OCI-LY7 (cell line): ENCODE measurements around the gene ITIH3. TPM values are rescaled to one million over a fixed set of nuclear protein-coding genes. Genes with fewer than 3 reads are reported as not detected.

ENCODE experiments used
- BruUV-seq: library from RNA; stranded (reverse); fragments of 400-500 nt; replicated peaks from 2 replicates; lab custom pipeline; 2021; lab: Mats Ljungman, UMichigan
- CTCF ChIA-PET: fragments of 300-600 bp; sonication (Branson Sonifier 250); formaldehyde crosslinking; loops from one replicate; lab custom pipeline; 2022; ENCODE audit warnings: antibody characterized with exemption; ENCODE audit not compliant: unreplicated experiment; lab: Charles Lee
- POLR2A ChIA-PET: fragments of 300-600 bp; sonication (Branson Sonifier 250); formaldehyde crosslinking; loops from one replicate; lab custom pipeline; 2022; ENCODE audit warnings: antibody characterized with exemption; lab: Charles Lee
- DNase-seq: peaks from one replicate; pipeline ENCODE4 v3.0.0-alpha.2; 2015; ENCODE audit warnings: low spot score
- H2AFZ ChIP-seq: fragments of 200-600 bp; sonication (generic), shearing (Covaris generic); 2 replicates; pipeline ENCODE4 v1.6.1; 2014; ENCODE audit warnings: mild to moderate bottlenecking, antibody characterized with exemption, low read length, moderate library complexity
- H3K27ac ChIP-seq: fragments of 200-600 bp; sonication (generic); 2 replicates; pipeline ENCODE4 v1.5.1; 2014; ENCODE audit warnings: mixed run types, low read depth, mild to moderate bottlenecking, moderate library complexity, low read length, inconsistent platforms; ENCODE audit not compliant: poor library complexity, severe bottlenecking
- H3K36me3 ChIP-seq: fragments of 200-600 bp; sonication (generic); 2 replicates; pipeline ENCODE4 v1.6.1; 2014; ENCODE audit warnings: mild to moderate bottlenecking, antibody characterized with exemption, low read length, moderate library complexity, mixed read lengths; ENCODE audit not compliant: insufficient read depth
- H3K4me1 ChIP-seq: fragments of 200-600 bp; sonication (generic); 2 replicates; pipeline ENCODE4 v1.5.1; 2014; ENCODE audit warnings: mild to moderate bottlenecking, low read length; ENCODE audit not compliant: insufficient read depth, poor library complexity, severe bottlenecking
- H3K4me2 ChIP-seq: fragments of 200-600 bp; sonication (generic); 2 replicates; pipeline ENCODE4 v1.6.1; 2014; ENCODE audit warnings: mild to moderate bottlenecking, low read length
- H3K4me3 ChIP-seq: fragments of 200-600 bp; sonication (generic); 2 replicates; pipeline ENCODE4 v1.5.1; 2014; ENCODE audit warnings: mild to moderate bottlenecking, low read depth, low read length; ENCODE audit not compliant: poor library complexity, severe bottlenecking
- H3K79me2 ChIP-seq: fragments of 200-600 bp; sonication (generic); 2 replicates; pipeline ENCODE4 v1.6.1; 2016; ENCODE audit warnings: low read depth, mild to moderate bottlenecking, low read length, moderate library complexity, mixed read lengths; ENCODE audit not compliant: insufficient read depth
- H3K9me2 ChIP-seq: fragments of 200-600 bp; sonication (generic); 2 replicates; pipeline ENCODE4 v1.6.1; 2016; ENCODE audit warnings: mild to moderate bottlenecking, low read length, mixed read lengths; ENCODE audit not compliant: insufficient read depth
- H3K9me3 ChIP-seq: fragments of 200-600 bp; sonication (generic); 2 replicates; pipeline ENCODE4 v1.6.1; 2014; ENCODE audit warnings: mild to moderate bottlenecking, mixed run types, low read length, mixed read lengths
- H4K20me1 ChIP-seq: fragments of 200-600 bp; sonication (generic); 2 replicates; pipeline ENCODE4 v1.6.1; 2014; ENCODE audit warnings: mild to moderate bottlenecking, antibody characterized with exemption, low read length, moderate library complexity, mixed read lengths; ENCODE audit not compliant: insufficient read depth
- EZH2phosphoT487 ChIP-seq: fragments of 200-600 bp; sonication (generic); IDR thresholded peaks from 2 replicates; pipeline ENCODE4 v1.6.1; 2018; ENCODE audit warnings: low read depth, borderline replicate concordance, mild to moderate bottlenecking, mixed run types, antibody characterized with exemption, low read length, moderate library complexity, mixed read lengths
- intact Hi-C: fragments of 100-400 bp; cut with micrococcal nuclease; formaldehyde crosslinking; loops from one replicate; pipeline ENCODE4 v1.10.0; 2022; ENCODE audit not compliant: unreplicated experiment
- total RNA-seq, 2 experiments: library from RNA; depleted of rRNA in 1 of 2; stranded (reverse); fragments of >200 nt in 1 of 2; shearing (Covaris generic) in 1 of 2; gene quantifications; 2 replicates each; pipeline ENCODE4 v1.2.3, GENCODE V29; 2014 to 2022
- TF ChIP-seq, protein P1 (sequence below): fragments of 200-600 bp; sonication (generic); conservative IDR thresholded peaks from 2 replicates; pipeline ENCODE4 v1.5.1; 2014; ENCODE audit warnings: mild to moderate bottlenecking, antibody characterized with exemption, low read length, moderate library complexity, mixed read lengths

ITIH3 gene
- total RNA-seq, 2 experiments from 2014 or later = not detected

DNA sequence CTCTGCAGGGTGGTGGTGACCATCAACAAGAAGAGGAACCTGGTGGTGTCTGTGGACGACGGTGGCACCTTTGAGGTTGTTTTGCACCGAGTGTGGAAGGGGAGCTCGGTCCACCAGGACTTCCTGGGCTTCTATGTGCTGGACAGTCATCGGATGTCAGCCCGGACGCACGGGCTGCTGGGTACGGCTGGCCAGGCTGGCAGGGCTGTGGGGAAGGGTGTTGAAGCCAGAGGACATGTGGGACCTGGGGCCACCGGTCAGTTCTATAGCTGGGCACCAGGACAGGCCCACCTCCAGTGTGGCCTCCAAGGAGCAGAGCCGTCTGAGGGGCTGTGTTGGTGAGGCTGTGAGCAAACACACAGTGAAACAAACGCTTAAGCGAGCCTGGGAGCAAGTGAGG lies 3.9 kb upstream of the ITIH3 start:
- H3K36me3 ChIP-seq = no peaks in the 10 kb centered on the region
- no peak overlapping the region for H3K27ac ChIP-seq
- DNase-seq = no peak
- H4K20me1 ChIP-seq = no peaks in the 10 kb centered on the region
- H3K9me3 ChIP-seq = no peaks in the 10 kb centered on the region
- no peak overlapping the region for H3K4me3 ChIP-seq
- TF ChIP-seq EZH2phosphoT487 = no peak
- TF ChIP-seq, protein P1, sequence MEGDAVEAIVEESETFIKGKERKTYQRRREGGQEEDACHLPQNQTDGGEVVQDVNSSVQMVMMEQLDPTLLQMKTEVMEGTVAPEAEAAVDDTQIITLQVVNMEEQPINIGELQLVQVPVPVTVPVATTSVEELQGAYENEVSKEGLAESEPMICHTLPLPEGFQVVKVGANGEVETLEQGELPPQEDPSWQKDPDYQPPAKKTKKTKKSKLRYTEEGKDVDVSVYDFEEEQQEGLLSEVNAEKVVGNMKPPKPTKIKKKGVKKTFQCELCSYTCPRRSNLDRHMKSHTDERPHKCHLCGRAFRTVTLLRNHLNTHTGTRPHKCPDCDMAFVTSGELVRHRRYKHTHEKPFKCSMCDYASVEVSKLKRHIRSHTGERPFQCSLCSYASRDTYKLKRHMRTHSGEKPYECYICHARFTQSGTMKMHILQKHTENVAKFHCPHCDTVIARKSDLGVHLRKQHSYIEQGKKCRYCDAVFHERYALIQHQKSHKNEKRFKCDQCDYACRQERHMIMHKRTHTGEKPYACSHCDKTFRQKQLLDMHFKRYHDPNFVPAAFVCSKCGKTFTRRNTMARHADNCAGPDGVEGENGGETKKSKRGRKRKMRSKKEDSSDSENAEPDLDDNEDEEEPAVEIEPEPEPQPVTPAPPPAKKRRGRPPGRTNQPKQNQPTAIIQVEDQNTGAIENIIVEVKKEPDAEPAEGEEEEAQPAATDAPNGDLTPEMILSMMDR = no peak
- intact Hi-C loops = no loop called here
- no peaks in the 10 kb centered on the region for H3K9me2 ChIP-seq
- BruUV-seq = no TSS peak
- H3K4me1 ChIP-seq = no peaks in the 10 kb centered on the region
- H2AFZ ChIP-seq = no peak overlapping the region
- ChIA-PET CTCF (no interaction called here), POLR2A (no interaction called here)
- H3K79me2 ChIP-seq = no peaks in the 10 kb centered on the region
- no peak overlapping the region for H3K4me2 ChIP-seq

DNA sequence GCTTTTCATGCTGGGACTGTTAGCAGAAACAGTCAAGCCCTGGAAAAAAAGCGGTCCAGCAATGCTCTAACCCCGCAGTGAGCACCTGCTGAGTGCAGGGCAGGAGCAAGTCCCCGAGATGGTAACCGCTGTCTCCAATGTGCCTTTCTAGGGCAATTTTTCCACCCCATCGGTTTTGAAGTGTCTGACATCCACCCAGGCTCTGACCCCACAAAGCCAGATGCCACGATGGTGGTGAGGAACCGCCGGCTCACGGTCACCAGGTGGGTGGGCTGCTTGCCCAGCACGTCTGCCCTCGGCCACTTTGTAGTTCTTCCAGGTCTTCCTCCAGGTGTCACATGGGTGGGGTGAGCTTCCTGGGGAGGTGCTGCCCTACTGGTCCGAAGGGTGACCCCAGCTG lies 3.2 kb upstream of the ITIH3 start:
- Histone ChIP-seq H3K36me3 (no peaks in the 10 kb centered on the region), H4K20me1 (no peaks in the 10 kb centered on the region), H3K79me2 (no peaks in the 10 kb centered on the region), H3K4me2 (no peak overlapping the region), H2AFZ (no peak overlapping the region), H3K9me3 (no peaks in the 10 kb centered on the region), H3K4me1 (no peaks in the 10 kb centered on the region), H3K4me3 (no peak overlapping the region), H3K9me2 (no peaks in the 10 kb centered on the region), H3K27ac (no peak overlapping the region)
- CTCF ChIA-PET = interaction anchor here (0.6 kb wide), 1 partner anchor 151 kb away, joined by 3 read pairs; no protein-coding TSS in a partner anchor
- BruUV-seq = no TSS peak
- POLR2A ChIA-PET = no interaction called here
- no peak for DNase-seq
- TF ChIP-seq EZH2phosphoT487 = no peak
- TF ChIP-seq, protein P1 = no peak
- intact Hi-C loops = no loop called here

DNA sequence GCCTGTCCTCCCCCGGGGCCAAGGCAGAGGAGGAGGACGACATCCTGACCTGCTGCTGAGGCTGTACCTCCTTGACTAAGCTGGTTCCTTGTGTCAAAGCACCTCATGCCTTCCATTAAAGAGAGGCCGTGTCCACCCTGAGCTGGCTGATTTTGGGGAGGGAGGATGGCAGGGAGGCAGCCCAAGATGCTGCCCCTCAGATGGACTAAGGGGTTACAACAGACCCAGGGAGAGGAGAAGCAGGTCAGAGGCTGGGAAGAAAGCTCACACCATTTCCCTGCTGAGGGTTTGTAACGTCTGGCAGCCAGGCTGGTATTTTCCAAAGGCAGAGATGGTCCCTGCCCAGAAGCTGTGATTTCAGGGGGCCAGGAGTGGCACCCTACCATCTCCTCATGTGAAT lies 2.7 kb upstream of the ITIH3 start:
- Histone ChIP-seq H3K4me3 (no peak overlapping the region), H2AFZ (no peak overlapping the region), H3K79me2 (no peaks in the 10 kb centered on the region), H3K9me2 (no peaks in the 10 kb centered on the region), H4K20me1 (no peaks in the 10 kb centered on the region), H3K4me2 (no peak overlapping the region), H3K4me1 (no peaks in the 10 kb centered on the region), H3K27ac (no peak overlapping the region), H3K36me3 (no peaks in the 10 kb centered on the region), H3K9me3 (no peaks in the 10 kb centered on the region)
- POLR2A ChIA-PET = interaction anchor here (0.6 to 1.1 kb wide), 2 partner anchors 27 to 161 kb away, joined by 3 to 4 read pairs; no protein-coding TSS in a partner anchor
- TF ChIP-seq, protein P1 = no peak
- no peak for TF ChIP-seq EZH2phosphoT487
- CTCF ChIA-PET = interaction anchor here (0.6 kb wide), 1 partner anchor 151 kb away, joined by 3 read pairs; no protein-coding TSS in a partner anchor
- no TSS peak for BruUV-seq
- intact Hi-C loops = no loop called here
- no peak for DNase-seq
